ENCODE measurements around the gene LRRC45.
A peak's percentile ranks its signal among the peaks of the same experiment; 100 is the strongest.

Gene LRRC45

GRCh38 chr17:82023447-82024241, 539 bp downstream of the LRRC45 start (continued):
- TF ChIP-seq PRDM2 (tag by site-specific recombination; IDR thresholded peaks at IDR 0.05; ENCODE audit: borderline replicate concordance) (no peak), ZNF654 (tag by site-specific recombination; IDR thresholded peaks at IDR 0.05; ENCODE audit: low read depth) (no peak), ZNF510 (tag by site-specific recombination; IDR thresholded peaks at IDR 0.05; ENCODE audit: insufficient replicate concordance) (no peak), KLF7 (tag by site-specific recombination; IDR thresholded peaks at IDR 0.05; ENCODE audit: borderline replicate concordance) (no peak; the same call in 1 of the 2 replicates), YY1 (tag by site-specific recombination; IDR thresholded peaks at IDR 0.05) (no peak), ZNF184 (tag by site-specific recombination; IDR thresholded peaks at IDR 0.05) (no peak), ZNF777 (tag by site-specific recombination; IDR thresholded peaks at IDR 0.05; ENCODE audit: borderline replicate concordance) (no peak), ZNF354C (tag by site-specific recombination; IDR thresholded peaks at IDR 0.05; ENCODE audit: borderline replicate concordance, low read depth) (no peak), REST (tag by site-specific recombination; IDR thresholded peaks at IDR 0.05) (0 out of 2 replicates have a peak, but pooled peaks have one; percentile 16), ZNF404 (tag by site-specific recombination; IDR thresholded peaks at IDR 0.05) (no peak), ZNF280D (tag by site-specific recombination; IDR thresholded peaks at IDR 0.05) (no peak), MZF1 (tag by site-specific recombination; IDR thresholded peaks at IDR 0.05; ENCODE audit: borderline replicate concordance) (no peak), ZNF2 (tag by site-specific recombination; IDR thresholded peaks at IDR 0.05) (0 out of 2 replicates have a peak, but pooled peaks have one; percentile 35), ZFP37 (tag by site-specific recombination; IDR thresholded peaks at IDR 0.05) (no peak), PRDM6 (tag by site-specific recombination; IDR thresholded peaks at IDR 0.05) (no peak), HOXC10 (CRISPR knock-in tag; IDR thresholded peaks at IDR 0.05) (peak; percentile 92; the same call in 1 of the 2 replicates), ZNF202 (tag by site-specific recombination; IDR thresholded peaks at IDR 0.05; ENCODE audit: borderline replicate concordance) (no peak), ZNF132 (tag by site-specific recombination; IDR thresholded peaks at IDR 0.05; ENCODE audit: borderline replicate concordance) (no peak), ZBTB7A (tag by site-specific recombination; IDR thresholded peaks at IDR 0.05; ENCODE audit: low read depth) (peak; percentile 64; the same call in 1 of the 2 replicates), ZBTB10 (tag by site-specific recombination; IDR thresholded peaks at IDR 0.05) (no peak), ZNF394 (tag by site-specific recombination; IDR thresholded peaks at IDR 0.05; ENCODE audit: borderline replicate concordance) (no peak)

Data from HEK293 (cell line).